Esophagus muscularis mucosa (tissue), 4 donors: ENCODE measurements around the gene TTLL1. TPM values are rescaled to one million over a fixed set of nuclear protein-coding genes. Genes with fewer than 3 reads are reported as not detected.
"Not testable (repeated sequence)": the region's sequence is repeated elsewhere in the genome, so short reads cannot be mapped to it uniquely, and the experiment has no call there.

Experiments used
- DNase-seq: peaks from one replicate; pipeline ENCODE4 v3.0.0-alpha.2; 2017; ENCODE audit errors: extremely low spot score
- H3K27ac ChIP-seq, 4 donors: fragments of 200-600 bp; sonication (generic); replicated peaks in 1 of 4; 1 replicate in 3 of 4; 2 replicates in 1 of 4; pipeline ENCODE4 v1.5.1; 2016 to 2019; ENCODE audit warnings: mild to moderate bottlenecking in 1 of 4
- H3K27me3 ChIP-seq, 4 donors: fragments of 200-600 bp; sonication (generic); one replicate each; pipeline versions ENCODE4 v1.5.1 to v1.6.0; 2016 to 2019
- H3K36me3 ChIP-seq, 4 donors: fragments of 200-600 bp; sonication (generic); one replicate each; pipeline ENCODE4 v1.5.1; 2016 to 2019
- H3K4me1 ChIP-seq, 4 donors: fragments of 200-600 bp; sonication (generic); one replicate each; pipeline ENCODE4 v1.5.1; 2016 to 2019
- H3K4me3 ChIP-seq, 4 donors: fragments of 200-600 bp; sonication (generic); 1 replicate in 2 of 4; 2 replicates in 2 of 4; pipeline ENCODE4 v1.5.1; 2016 to 2019; ENCODE audit warnings: mild to moderate bottlenecking in 4 of 4, moderate library complexity in 1 of 4
- H3K9me3 ChIP-seq, 4 donors: fragments of 200-600 bp; sonication (generic); 1 replicate in 3 of 4; 2 replicates in 1 of 4; pipeline ENCODE4 v1.5.1; 2016 to 2019
- EP300 ChIP-seq: sonication (generic); formaldehyde crosslinking; IDR thresholded peaks from one replicate; pipeline ENCODE4 v1.6.1; 2017; ENCODE audit warnings: antibody characterized with exemption
- POLR2A ChIP-seq: fragments of 450-650 bp; IDR thresholded peaks from one replicate; pipeline ENCODE4 v1.6.1; 2017; ENCODE audit warnings: antibody characterized with exemption, moderate library complexity, mild to moderate bottlenecking, low read depth
- POLR2AphosphoS5 ChIP-seq, 2 donors: sonication (generic); formaldehyde crosslinking; IDR thresholded peaks; one replicate each; pipeline ENCODE4 v1.6.1; 2017; ENCODE audit warnings: antibody characterized with exemption in 2 of 2
- WGBS: methylation state at CpG from one replicate; pipeline ENCODE4 v1.1.5; 2018; 5-methylcytosine and 5-hydroxymethylcytosine counted together
- intact Hi-C: fragments of 100-400 bp; cut with DNase I; formaldehyde crosslinking; loops from one replicate; pipeline ENCODE4 v1.15.1; 2023
- total RNA-seq, 4 donors: library from RNA; depleted of rRNA; stranded (reverse); fragments of >200 nt; gene quantifications; one replicate each; pipeline versions ENCODE4 v1.1.0 to v1.2.1, GENCODE V29; 2016
- TF ChIP-seq, protein P1 (sequence below), 3 experiments: fragments of 200-600 bp in 2 of 3; fragments of 450-650 bp in 1 of 3; sonication (generic) in 2 of 3; IDR thresholded peaks; one replicate each; pipeline ENCODE4 v1.5.1; 2017 to 2019; ENCODE audit warnings: antibody characterized with exemption in 3 of 3, mild to moderate bottlenecking in 2 of 3, moderate library complexity in 1 of 3

The TTLL1 gene
- total RNA-seq, 4 donors from 2014 or later = 2.8 to 7.3 (median 4.1) TPM

- no peak for TF ChIP-seq EP300
- TF ChIP-seq, protein P1, sequence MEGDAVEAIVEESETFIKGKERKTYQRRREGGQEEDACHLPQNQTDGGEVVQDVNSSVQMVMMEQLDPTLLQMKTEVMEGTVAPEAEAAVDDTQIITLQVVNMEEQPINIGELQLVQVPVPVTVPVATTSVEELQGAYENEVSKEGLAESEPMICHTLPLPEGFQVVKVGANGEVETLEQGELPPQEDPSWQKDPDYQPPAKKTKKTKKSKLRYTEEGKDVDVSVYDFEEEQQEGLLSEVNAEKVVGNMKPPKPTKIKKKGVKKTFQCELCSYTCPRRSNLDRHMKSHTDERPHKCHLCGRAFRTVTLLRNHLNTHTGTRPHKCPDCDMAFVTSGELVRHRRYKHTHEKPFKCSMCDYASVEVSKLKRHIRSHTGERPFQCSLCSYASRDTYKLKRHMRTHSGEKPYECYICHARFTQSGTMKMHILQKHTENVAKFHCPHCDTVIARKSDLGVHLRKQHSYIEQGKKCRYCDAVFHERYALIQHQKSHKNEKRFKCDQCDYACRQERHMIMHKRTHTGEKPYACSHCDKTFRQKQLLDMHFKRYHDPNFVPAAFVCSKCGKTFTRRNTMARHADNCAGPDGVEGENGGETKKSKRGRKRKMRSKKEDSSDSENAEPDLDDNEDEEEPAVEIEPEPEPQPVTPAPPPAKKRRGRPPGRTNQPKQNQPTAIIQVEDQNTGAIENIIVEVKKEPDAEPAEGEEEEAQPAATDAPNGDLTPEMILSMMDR (IDR thresholded peaks at IDR 0.05) = peak in 1 of 3 experiments; percentile 19
- 0% methylated on average over 12 of the region's 49 CpGs for WGBS
- DNase-seq = no peak
Observed at GRCh38 chr22:43110444-43110926, 21.3 kb upstream of the TTLL1 start, which contains the start of gene BIK. TSS of gene BIK (plus strand) at chr22:43110750. CDS start at chr22:43124023, 13,273 bp downstream.

DNA sequence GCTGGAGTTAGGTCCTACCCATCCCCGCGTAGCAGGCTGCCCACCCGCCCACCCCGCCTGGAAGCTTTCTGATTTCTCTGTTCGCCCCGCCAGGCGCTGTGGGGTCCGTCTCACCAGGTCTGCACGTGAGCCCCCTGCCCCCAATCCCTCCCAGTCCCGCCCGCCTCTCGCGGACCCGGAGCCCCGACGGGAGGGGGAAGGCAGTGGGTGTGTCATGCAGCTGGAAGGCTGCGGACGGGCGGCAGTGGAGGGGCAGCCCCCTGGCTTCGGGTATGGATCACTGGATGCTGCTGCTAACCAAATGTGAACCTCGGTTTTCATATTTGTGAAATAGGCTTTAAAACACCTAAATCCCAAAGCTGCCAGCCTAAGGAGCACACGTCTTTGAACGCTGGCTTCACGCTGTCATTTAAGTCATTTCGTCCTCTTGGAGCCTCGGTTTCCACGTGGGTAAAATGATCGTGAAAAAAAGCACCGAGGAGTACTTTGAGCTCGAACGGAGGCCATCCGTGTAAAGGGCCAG is 20.8 kb upstream of the TTLL1 start:
- Histone ChIP-seq H3K27me3 (peaks cover 0 to 56% (median 30%) of the 10 kb centered on the region in 4 donors), H3K4me3 (peak overlapping the region; percentile 51 to 69 (median 58)), H3K27ac (no peak overlapping the region), H3K36me3 (no peaks in the 10 kb centered on the region), H3K9me3 (no peaks in the 10 kb centered on the region), H3K4me1 (peaks cover 16 to 24% (median 20%) of the 10 kb centered on the region in 4 donors)
- 4% methylated on average over 16 of the region's 32 CpGs for WGBS
- no peak for DNase-seq
- intact Hi-C loops = no loop called here
- TF ChIP-seq EP300 = no peak
- no peak for TF ChIP-seq POLR2A
- TF ChIP-seq, protein P1 (IDR thresholded peaks at IDR 0.05) = no peak
- no peak for TF ChIP-seq POLR2AphosphoS5 (IDR thresholded peaks at IDR 0.05)

More at GRCh38 chr22:43110444-43110926, 21.3 kb upstream of the TTLL1 start, which contains the start of gene BIK:
- Histone ChIP-seq H3K27ac (peak within 1 kb of the TSS in 1 of 4 donors; percentile 6), H3K4me3 (peak within 1 kb of the TSS; percentile 51 to 69 (median 58)), H3K4me1 (peaks cover 16 to 24% (median 20%) of the 10 kb centered on the region in 4 donors), H3K27me3 (peaks cover 0 to 61% (median 30%) of the 10 kb centered on the region in 4 donors), H3K36me3 (no peaks in the 10 kb centered on the region), H3K9me3 (no peaks in the 10 kb centered on the region)
- intact Hi-C loops = no loop called here

GRCh38 chr22:43109511-43109910 is 20.3 kb upstream of the TTLL1 start:
- Histone ChIP-seq H3K4me3 (no peak overlapping the region), H3K36me3 (no peaks in the 10 kb centered on the region), H3K4me1 (peaks cover 16 to 24% (median 20%) of the 10 kb centered on the region in 4 donors), H3K9me3 (no peaks in the 10 kb centered on the region), H3K27me3 (peaks cover 0 to 51% (median 30%) of the 10 kb centered on the region in 4 donors), H3K27ac (no peak overlapping the region)
- 45% methylated on average over 4 of the region's 5 CpGs for WGBS
- no peak for DNase-seq
- intact Hi-C loops = no loop called here
- TF ChIP-seq, protein P1 (IDR thresholded peaks at IDR 0.05) = no peak
- TF ChIP-seq POLR2AphosphoS5 (IDR thresholded peaks at IDR 0.05) (no peak), EP300 (no peak), POLR2A (no peak)

DNA sequence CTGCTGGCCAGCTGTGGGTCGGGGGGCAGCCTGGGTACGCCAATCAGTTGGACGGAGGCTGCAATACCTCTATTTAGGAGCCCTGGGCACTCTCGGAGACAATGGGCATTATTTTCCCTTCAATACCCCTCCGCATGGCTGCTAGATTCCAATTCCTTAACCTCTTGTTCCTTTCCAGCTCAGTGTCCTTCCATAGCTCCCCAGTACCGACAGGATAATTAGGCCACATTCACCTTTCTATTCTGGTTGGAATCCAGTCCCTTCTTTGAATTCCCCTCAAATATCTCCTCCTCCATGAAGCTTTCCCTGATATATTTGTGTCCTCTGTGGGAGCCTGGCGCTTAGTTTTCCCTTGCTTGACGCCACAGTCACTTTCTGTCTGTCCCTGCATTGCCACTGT is 17.1 kb upstream of the TTLL1 start:
- H3K4me3 ChIP-seq = no peak overlapping the region
- no peaks in the 10 kb centered on the region for H3K36me3 ChIP-seq
- TF ChIP-seq EP300 (no peak), POLR2AphosphoS5 (IDR thresholded peaks at IDR 0.05) (no peak), POLR2A (no peak)
- TF ChIP-seq, protein P1 (IDR thresholded peaks at IDR 0.05) = no peak
- intact Hi-C loops = no loop called here
- no peaks in the 10 kb centered on the region for H3K9me3 ChIP-seq
- peaks cover 15 to 26% (median 16%) of the 10 kb centered on the region in 4 donors for H3K4me1 ChIP-seq
- H3K27ac ChIP-seq = no peak overlapping the region
- peaks cover 0 to 19% (median 13%) of the 10 kb centered on the region in 4 donors for H3K27me3 ChIP-seq
- no peak for DNase-seq
- WGBS = 92% methylated on average over 8 of the region's 8 CpGs

- DNase-seq, H3K36me3 ChIP-seq, intact Hi-C loops, H3K27me3 ChIP-seq, H3K27ac ChIP-seq, H3K9me3 ChIP-seq, H3K4me3 ChIP-seq: not testable (repeated sequence)
- H3K4me1 ChIP-seq = peaks cover 1 to 14% (median 3%) of the 10 kb centered on the region in 4 donors
- WGBS = 97% methylated on average over 3 of the region's 3 CpGs
Observed at GRCh38 chr22:43104950-43105349, 15.8 kb upstream of the TTLL1 start.

GRCh38 chr22:43104056-43104625 is 14.9 kb upstream of the TTLL1 start:
- 65% methylated on average over 15 of the region's 15 CpGs for WGBS

More at GRCh38 chr22:43104056-43104625, 14.9 kb upstream of the TTLL1 start:
- H3K36me3 ChIP-seq, DNase-seq, H3K27me3 ChIP-seq, intact Hi-C loops, H3K9me3 ChIP-seq, H3K27ac ChIP-seq, H3K4me3 ChIP-seq: not testable (repeated sequence)
- H3K4me1 ChIP-seq = peaks cover 0 to 15% (median 0%) of the 10 kb centered on the region in 4 donors
